NCI-H526 (cell line): ENCODE results near the gene GZF1.

ENCODE experiments used
- DNase-seq, 2 experiments: peaks; one replicate each; lab custom pipeline; 2025; lab: John Stamatoyannopoulos, UW

The GZF1 gene

DNA sequence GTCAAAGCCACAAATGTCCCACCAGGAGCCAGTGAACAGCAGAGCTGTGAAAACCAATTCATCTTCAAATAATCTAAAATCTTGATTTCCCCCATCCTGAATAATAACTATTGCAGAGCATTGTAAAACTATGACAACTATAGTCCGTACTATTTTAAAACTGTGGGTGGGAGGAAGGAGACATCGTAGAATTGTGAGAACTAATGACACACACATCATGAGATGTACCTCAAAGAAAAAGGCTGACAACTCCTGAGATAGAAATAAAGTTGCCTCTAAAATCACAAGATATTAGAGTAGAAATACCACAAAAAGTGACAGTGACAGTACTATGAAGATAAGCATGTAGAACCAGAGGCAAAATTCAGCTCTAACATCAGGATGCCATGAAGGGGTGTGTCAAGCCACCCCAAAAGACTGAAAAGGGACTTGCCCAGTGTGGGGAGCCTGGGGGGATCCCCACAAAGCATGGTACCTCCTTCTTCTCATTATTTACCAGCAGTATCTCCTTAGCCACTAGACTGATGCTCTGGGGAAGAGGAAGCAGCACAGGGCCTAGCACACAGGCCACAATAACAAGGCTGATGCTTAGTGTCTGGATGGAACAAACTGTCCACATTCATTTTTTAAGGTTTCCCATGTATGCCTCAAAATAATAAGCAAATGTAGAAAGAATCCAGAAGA, 45.9 kb downstream of the GZF1 start:
- no peak for DNase-seq

- DNase-seq, result no peak
Observed at GRCh38 chr20:23408957-23409356, 47.0 kb downstream of the GZF1 start.

- no peak for DNase-seq
Observed at GRCh38 chr20:23409800-23410199, 47.8 kb downstream of the GZF1 start.

DNA sequence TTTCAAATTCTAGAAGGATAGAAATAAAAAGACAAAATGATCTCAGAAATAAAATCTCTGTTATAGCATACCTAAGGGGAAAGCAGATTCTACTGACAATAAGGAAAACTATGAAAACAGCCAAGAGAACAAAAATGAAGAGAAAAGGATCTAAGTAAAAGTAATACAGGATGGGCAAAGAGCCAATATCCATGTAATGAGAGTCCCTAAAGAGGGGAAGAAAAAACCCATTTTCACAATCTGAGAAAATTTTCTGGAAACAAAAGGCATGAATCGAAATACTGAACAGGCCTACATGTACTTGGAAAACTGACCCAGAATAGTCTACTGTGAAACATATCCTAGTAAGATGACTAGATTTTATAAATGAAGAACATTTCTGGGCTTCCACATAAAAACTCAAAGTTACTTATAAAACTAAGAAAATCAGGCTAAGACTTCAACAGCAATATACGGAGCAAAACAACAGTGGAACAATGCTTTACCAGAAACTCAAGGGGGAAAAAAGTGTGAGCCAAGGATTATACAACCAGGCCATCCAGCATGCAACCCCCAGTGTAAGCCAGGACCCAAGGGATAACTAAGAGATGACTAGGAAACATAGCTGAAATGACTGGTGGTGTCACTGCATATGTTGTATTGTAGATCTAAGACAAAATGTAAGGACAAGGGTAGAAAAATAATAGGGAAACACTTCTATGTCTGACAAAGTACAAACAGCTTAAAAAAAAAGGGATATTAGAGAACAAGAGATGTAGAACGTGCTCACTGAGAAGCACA, 49.1 kb downstream of the GZF1 start:
- no peak for DNase-seq

DNA sequence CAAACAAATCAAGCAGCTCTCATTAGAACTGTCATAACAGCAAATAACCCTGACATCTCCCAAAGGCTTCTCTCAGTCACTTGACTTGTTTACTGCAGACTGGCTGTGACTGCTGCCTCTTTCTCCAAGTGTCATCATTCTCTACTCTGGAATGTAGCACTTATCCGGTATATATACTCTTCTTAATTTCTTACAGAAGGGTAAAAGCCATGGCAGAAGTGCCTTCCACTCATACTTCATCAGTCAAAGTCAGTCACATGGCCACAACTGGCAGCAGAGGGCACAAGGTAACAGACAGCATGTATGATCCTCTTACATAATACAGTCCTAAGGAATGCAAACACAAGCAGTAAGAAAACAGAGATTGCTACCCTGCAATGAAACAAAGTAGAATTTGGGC, 50.0 kb downstream of the GZF1 start:
- no peak for DNase-seq

GRCh38 chr20:23413862-23414422, 52.0 kb downstream of the GZF1 start:
- DNase-seq, result no peak

- no peak for DNase-seq
Observed at GRCh38 chr20:23414526-23415188, 52.7 kb downstream of the GZF1 start.

DNA sequence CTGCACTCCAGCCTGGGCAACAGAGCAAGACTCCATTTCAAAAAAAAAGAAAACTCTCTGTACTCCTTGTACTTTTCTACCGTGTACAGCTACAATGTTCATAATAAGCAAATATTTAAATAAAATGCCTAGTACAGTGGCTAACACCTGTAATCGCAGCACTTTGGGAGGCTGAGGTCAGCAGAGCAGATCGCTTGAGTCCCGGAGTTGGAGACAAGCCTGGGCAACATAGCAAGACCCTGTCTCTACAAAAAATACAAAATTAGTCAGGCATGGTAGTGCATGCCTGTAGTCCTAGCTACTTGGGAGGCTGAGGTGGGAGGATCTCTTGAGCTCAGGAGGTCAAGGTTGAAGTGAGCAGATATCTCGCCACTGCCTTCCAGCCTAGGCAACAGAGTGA, 53.6 kb downstream of the GZF1 start:
- no peak for DNase-seq

DNA sequence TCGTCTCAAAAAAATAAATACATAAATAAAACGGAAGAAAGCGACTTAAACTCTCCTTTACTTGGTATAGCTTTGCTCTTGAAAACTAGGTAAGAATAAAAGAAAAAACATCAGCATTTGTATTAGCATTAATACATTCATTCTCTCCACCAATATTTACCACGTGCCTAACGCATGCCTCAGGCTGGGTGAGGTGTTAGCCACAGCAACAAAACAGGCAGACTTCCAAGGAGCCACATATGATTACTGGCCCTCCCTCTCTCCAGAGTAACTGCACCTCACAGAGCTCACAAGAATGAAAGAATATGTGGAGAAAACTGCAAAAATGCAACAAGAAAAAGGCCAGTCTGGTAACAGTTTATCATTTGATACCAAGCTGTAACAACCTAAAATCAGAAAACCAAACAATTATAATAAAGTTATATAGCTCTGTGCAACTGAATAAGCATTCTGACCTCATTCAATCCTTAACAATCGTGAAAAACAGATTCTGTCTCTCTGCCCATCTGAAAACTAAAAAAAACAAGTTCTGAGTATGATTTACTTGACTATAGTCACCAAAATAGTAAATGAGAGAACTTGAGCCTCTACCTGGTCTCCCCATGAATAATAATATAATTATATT, 54.1 kb downstream of the GZF1 start:
- DNase-seq, result no peak

DNA sequence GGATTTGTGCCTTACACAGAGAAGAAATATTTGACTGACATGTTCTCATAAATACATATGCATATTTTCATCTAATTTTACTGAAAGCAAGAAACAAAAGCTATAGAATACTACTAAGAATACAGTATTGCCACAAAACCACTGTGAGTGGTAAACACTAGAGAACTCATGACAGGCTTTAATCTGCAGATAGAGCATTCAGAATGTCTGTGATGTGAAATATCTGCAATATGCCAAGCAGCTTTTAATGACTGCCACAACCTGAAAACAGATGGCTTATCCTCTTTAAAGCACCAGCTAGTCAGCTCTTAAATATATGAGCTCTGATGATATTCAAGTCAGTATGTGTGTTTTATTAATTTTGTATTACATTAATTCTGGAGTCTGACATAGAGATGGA, 55.9 kb downstream of the GZF1 start:
- no peak for DNase-seq

DNA sequence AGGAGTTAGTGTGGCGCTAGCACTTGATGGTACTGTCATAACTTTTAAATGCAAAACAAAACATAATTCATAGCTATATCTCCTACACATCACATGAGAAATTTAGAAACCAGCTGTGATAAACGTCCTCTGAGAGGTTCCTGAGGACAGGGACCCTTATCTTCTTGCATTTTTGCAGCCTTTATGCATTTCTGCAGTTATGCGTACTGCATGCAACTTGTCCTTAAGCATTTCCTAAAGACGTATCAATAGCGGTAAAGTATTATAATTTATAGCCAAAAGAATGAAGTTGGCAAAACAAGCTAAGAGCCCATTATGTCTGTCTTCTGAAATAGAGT, 57.6 kb downstream of the GZF1 start:
- no peak for DNase-seq

DNA sequence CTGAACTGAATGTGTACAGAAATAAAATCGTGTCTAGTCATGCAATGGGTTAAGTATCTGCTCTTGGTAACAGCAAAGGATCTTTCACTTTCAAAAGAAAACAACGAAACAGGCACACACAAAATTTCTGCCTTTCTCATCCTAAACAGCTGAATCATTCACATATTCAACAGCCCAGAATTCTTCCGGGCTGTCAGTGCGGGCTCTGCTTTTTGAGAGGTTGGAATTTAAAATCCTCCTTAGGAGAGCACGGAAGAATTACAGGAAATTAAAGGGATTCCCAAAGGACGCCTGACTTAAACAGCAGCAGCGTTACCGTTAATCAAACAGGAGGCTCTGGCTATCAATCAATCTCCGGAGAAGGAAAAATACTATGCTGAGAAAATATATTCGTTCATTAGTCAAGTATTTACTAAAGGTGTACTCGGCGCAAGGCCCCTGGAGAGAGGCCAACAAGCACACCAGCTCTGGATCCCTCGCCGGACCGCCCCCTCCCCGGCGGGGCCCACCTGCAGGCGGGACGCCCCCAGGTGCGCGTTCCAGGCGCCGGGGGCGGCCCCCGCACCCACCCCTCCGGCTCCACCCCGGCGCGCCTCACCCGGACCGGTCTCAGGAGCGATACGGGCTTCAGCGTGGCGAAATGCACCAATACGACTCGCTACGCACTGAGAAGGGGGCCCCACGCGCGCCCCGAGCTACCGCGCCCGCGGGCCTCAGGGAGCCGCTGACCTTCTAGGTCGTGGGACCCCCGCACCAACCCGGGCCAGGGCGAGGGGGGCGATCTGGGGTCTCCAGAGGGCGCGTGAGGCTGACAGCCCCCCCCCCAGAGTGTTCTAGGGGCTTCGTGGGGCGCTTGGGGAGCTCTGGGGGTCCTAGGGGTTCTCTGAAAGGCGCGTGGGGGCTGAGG, 58.3 kb downstream of the GZF1 start:
- DNase-seq, result peak in 1 of 2 experiments; percentile 49

- DNase-seq, result peak; percentile 89 to 98
Observed at GRCh38 chr20:23420943-23421931, 59.3 kb downstream of the GZF1 start, which contains the start of gene NAPB. NAPB (minus strand) TSS chr20:23421488; CDS start chr20:23421402, 86 bp downstream.
